HEK293T (cell line): ENCODE measurements around the gene CREB5.

Experiments
- CTCF ChIA-PET: fragments of 350-600 bp; formaldehyde crosslinking; extraction: SDS; loops from one replicate; lab custom pipeline; 2021; ENCODE audit warnings: antibody characterized with exemption, inconsistent platforms; lab: Yijun Ruan, JAX
- POLR2A ChIA-PET: fragments of 350-600 bp; formaldehyde crosslinking; extraction: SDS; loops from one replicate; lab custom pipeline; 2020; ENCODE audit warnings: antibody characterized with exemption, inconsistent platforms; lab: Yijun Ruan, JAX
- DNase-seq: peaks from one replicate; pipeline ENCODE4 v3.0.0; 2012; ENCODE audit warnings: mixed read lengths; ENCODE audit errors: extremely low spot score
- ARNT ChIP-seq: fragments of 450-650 bp; IDR thresholded peaks from 2 replicates; pipeline ENCODE4 v1.6.1; 2017; ENCODE audit warnings: mild to moderate bottlenecking
- BHLHE40 ChIP-seq: fragments of 450-650 bp; IDR thresholded peaks from 2 replicates; pipeline ENCODE4 v1.6.1; 2016; ENCODE audit warnings: mild to moderate bottlenecking, moderate library complexity, borderline replicate concordance
- CTBP1 ChIP-seq: fragments of 450-650 bp; IDR thresholded peaks from 2 replicates; pipeline ENCODE4 v1.6.1; 2016; ENCODE audit warnings: borderline replicate concordance
- ELF4 ChIP-seq: fragments of 450-650 bp; IDR thresholded peaks from 2 replicates; pipeline ENCODE4 v1.6.1; 2017; ENCODE audit warnings: antibody characterized with exemption
- FOXA1 ChIP-seq: fragments of 450-650 bp; IDR thresholded peaks from 2 replicates; pipeline ENCODE4 v1.6.1; 2016; ENCODE audit warnings: mild to moderate bottlenecking
- FOXK2 ChIP-seq: fragments of 450-650 bp; IDR thresholded peaks from 2 replicates; pipeline ENCODE4 v1.6.1; 2016; ENCODE audit warnings: mild to moderate bottlenecking
- FOXM1 ChIP-seq: fragments of 450-650 bp; IDR thresholded peaks from 2 replicates; pipeline ENCODE4 v1.6.1; 2017; ENCODE audit warnings: mild to moderate bottlenecking, borderline replicate concordance
- HDGF ChIP-seq: fragments of 450-650 bp; IDR thresholded peaks from 2 replicates; pipeline ENCODE4 v1.6.1; 2017; ENCODE audit warnings: antibody characterized with exemption, borderline replicate concordance
- L3MBTL2 ChIP-seq: fragments of 450-650 bp; conservative IDR thresholded peaks from 2 replicates; pipeline ENCODE4 v1.6.1; 2016; ENCODE audit warnings: mild to moderate bottlenecking
- LEF1 ChIP-seq: fragments of 450-650 bp; IDR thresholded peaks from 2 replicates; pipeline ENCODE4 v1.6.1; 2017; ENCODE audit warnings: mild to moderate bottlenecking, borderline replicate concordance
- NFRKB ChIP-seq: fragments of 450-650 bp; IDR thresholded peaks from 2 replicates; pipeline ENCODE4 v1.6.1; 2016; ENCODE audit warnings: mild to moderate bottlenecking, moderate library complexity
- PKNOX1 ChIP-seq: fragments of 450-650 bp; IDR thresholded peaks from 2 replicates; pipeline ENCODE4 v1.6.1; 2016
- SP1 ChIP-seq: fragments of 450-650 bp; IDR thresholded peaks from 2 replicates; pipeline ENCODE4 v1.6.1; 2017
- SUZ12 ChIP-seq: fragments of 450-650 bp; IDR thresholded peaks from 2 replicates; pipeline ENCODE4 v1.6.1; 2016; ENCODE audit warnings: mild to moderate bottlenecking
- TARDBP ChIP-seq: fragments of 450-650 bp; IDR thresholded peaks from 2 replicates; pipeline ENCODE4 v1.6.1; 2016
- ZNF384 ChIP-seq: fragments of 450-650 bp; IDR thresholded peaks from 2 replicates; pipeline ENCODE4 v1.6.1; 2016

CREB5 gene

GRCh38 chr7:28656529-28656928 is 244.2 kb downstream of the CREB5 start:
- TF ChIP-seq SUZ12 = no peak
- TF ChIP-seq FOXA1 = no peak
- no peak for TF ChIP-seq BHLHE40
- TF ChIP-seq TARDBP = no peak
- TF ChIP-seq FOXM1 = no peak
- DNase-seq = no peak
- ChIA-PET POLR2A (no interaction called here), CTCF (interaction anchor here (0.7 kb wide), 1 partner anchor 492 kb away, joined by 3 read pairs; no protein-coding TSS in a partner anchor)

- TF ChIP-seq CTBP1 (no peak), TARDBP (no peak), SUZ12 (no peak), ZNF384 (no peak), FOXM1 (no peak), LEF1 (no peak), BHLHE40 (no peak), L3MBTL2 (no peak), PKNOX1 (no peak), ELF4 (no peak), FOXK2 (no peak), HDGF (no peak), FOXA1 (no peak), NFRKB (no peak), ARNT (no peak), SP1 (no peak)
- ChIA-PET POLR2A (no interaction called here), CTCF (no interaction called here)
- DNase-seq = no peak
Measured at GRCh38 chr7:28658381-28658780, 246.1 kb downstream of the CREB5 start.

GRCh38 chr7:28660132-28660531 is 247.8 kb downstream of the CREB5 start:
- no peak for TF ChIP-seq CTBP1
- no peak for TF ChIP-seq FOXA1
- TF ChIP-seq FOXK2 = no peak
- TF ChIP-seq LEF1 = no peak
- TF ChIP-seq ELF4 = no peak
- no peak for TF ChIP-seq FOXM1
- no peak for TF ChIP-seq ARNT
- no peak for TF ChIP-seq L3MBTL2
- TF ChIP-seq PKNOX1 = no peak
- TF ChIP-seq SP1 = no peak
- ChIA-PET POLR2A (no interaction called here), CTCF (no interaction called here)
- DNase-seq = no peak

- ChIA-PET CTCF (no interaction called here), POLR2A (interaction anchor here (1.1 kb wide), 1 partner anchor 24 kb away, joined by 3 read pairs; no protein-coding TSS in a partner anchor)
- TF ChIP-seq FOXK2 = no peak
- TF ChIP-seq ELF4 = no peak
- TF ChIP-seq L3MBTL2 = no peak
- TF ChIP-seq LEF1 = no peak
- TF ChIP-seq FOXA1 = no peak
Measured at GRCh38 chr7:28661826-28662595, 249.7 kb downstream of the CREB5 start.

GRCh38 chr7:28666154-28666553 is 253.8 kb downstream of the CREB5 start:
- TF ChIP-seq HDGF = no peak
- no peak for TF ChIP-seq SUZ12
- TF ChIP-seq ARNT = no peak
- no peak for TF ChIP-seq LEF1
- TF ChIP-seq CTBP1 = no peak
- no peak for TF ChIP-seq BHLHE40
- no peak for TF ChIP-seq TARDBP
- POLR2A ChIA-PET = no interaction called here
- no peak for DNase-seq
- CTCF ChIA-PET = no interaction called here

More at GRCh38 chr7:28661826-28662595, 249.7 kb downstream of the CREB5 start:
- no peak for DNase-seq

- ChIA-PET CTCF (no interaction called here), POLR2A (no interaction called here)
- TF ChIP-seq L3MBTL2 (no peak), HDGF (no peak), ZNF384 (no peak), CTBP1 (no peak)
- DNase-seq = no peak
Measured at GRCh38 chr7:28668085-28668484, 255.8 kb downstream of the CREB5 start.

GRCh38 chr7:28669330-28669729 is 257.0 kb downstream of the CREB5 start:
- DNase-seq = no peak
- TF ChIP-seq L3MBTL2 (no peak), PKNOX1 (no peak), ELF4 (no peak), TARDBP (no peak), ZNF384 (no peak), SP1 (no peak), FOXK2 (no peak), CTBP1 (no peak), LEF1 (no peak), FOXM1 (no peak), FOXA1 (no peak), BHLHE40 (no peak), NFRKB (no peak), SUZ12 (no peak), ARNT (no peak), HDGF (no peak)
- CTCF ChIA-PET = interaction anchor here (0.6 kb wide), 1 partner anchor 62 kb away, joined by 3 read pairs; no protein-coding TSS in a partner anchor
- POLR2A ChIA-PET = no interaction called here
